Effector memory CD4-positive, alpha-beta T cell (primary cell): Measurements from ENCODE around the gene POP4.
A peak's percentile ranks its signal among the peaks of the same experiment; 100 is the strongest.

ENCODE experiments used
- DNase-seq, 3 donors: peaks; one replicate each; pipeline ENCODE4 v3.0.0-alpha.2; 2020
- H3K27ac ChIP-seq: 2 replicates; pipeline ENCODE4 v1.7.0; 2013; ENCODE audit warnings: mild to moderate bottlenecking, low read length, moderate library complexity; ENCODE audit not compliant: insufficient read depth, poor library complexity, severe bottlenecking
- H3K27me3 ChIP-seq: replicated peaks from 2 replicates; pipeline ENCODE4 v1.7.0; 2013; ENCODE audit warnings: mild to moderate bottlenecking, low read length; ENCODE audit not compliant: insufficient read depth, control insufficient read depth, poor library complexity, severe bottlenecking
- H3K36me3 ChIP-seq: 2 replicates; pipeline ENCODE4 v1.7.0; 2013; ENCODE audit warnings: mild to moderate bottlenecking, low read length, moderate library complexity; ENCODE audit not compliant: control insufficient read depth, insufficient read depth
- H3K4me1 ChIP-seq: 2 replicates; pipeline ENCODE4 v1.7.0; 2013; ENCODE audit warnings: low read length, mild to moderate bottlenecking; ENCODE audit not compliant: control insufficient read depth, insufficient read depth, poor library complexity, severe bottlenecking
- H3K4me3 ChIP-seq: 2 replicates; pipeline ENCODE4 v1.7.0; 2013; ENCODE audit warnings: low read length, low read depth, mild to moderate bottlenecking; ENCODE audit not compliant: insufficient read depth, poor library complexity, severe bottlenecking
- H3K9me3 ChIP-seq: 2 replicates; pipeline ENCODE4 v1.7.0; 2013; ENCODE audit warnings: mild to moderate bottlenecking, low read length, moderate library complexity; ENCODE audit not compliant: control insufficient read depth

The POP4 gene

DNA sequence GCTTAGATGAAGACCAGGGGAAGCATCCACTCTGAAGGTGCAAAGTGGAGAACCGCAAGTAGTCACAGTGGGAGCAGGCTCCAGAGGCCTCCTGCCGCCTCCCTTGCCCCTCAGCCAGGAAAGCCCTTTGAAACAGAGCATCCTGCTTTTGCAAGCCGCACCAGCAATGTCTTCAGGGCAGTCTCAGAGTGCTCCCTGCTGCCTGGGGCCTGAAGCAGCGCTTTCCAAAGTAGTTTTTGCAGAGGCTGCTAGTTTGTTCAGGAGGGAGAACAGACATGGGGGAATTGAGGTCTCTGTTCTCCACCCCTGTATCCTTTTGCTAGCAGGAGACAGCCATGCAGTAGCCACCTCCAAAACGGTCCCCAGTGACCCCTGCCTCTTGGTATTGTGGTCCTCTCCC is 15.8 kb upstream of the POP4 start:
- no peaks in the 10 kb centered on the region for H3K36me3 ChIP-seq
- H3K4me1 ChIP-seq, result no peaks in the 10 kb centered on the region
- no peak overlapping the region for H3K27ac ChIP-seq
- no peak overlapping the region for H3K4me3 ChIP-seq
- no peak for DNase-seq
- H3K9me3 ChIP-seq, result no peaks in the 10 kb centered on the region
- no peaks in the 10 kb centered on the region for H3K27me3 ChIP-seq

GRCh38 chr19:29591670-29592069 is 14.4 kb upstream of the POP4 start:
- Histone ChIP-seq H3K4me1 (no peaks in the 10 kb centered on the region), H3K27me3 (no peaks in the 10 kb centered on the region), H3K27ac (no peak overlapping the region), H3K4me3 (no peak overlapping the region), H3K36me3 (no peaks in the 10 kb centered on the region), H3K9me3 (no peaks in the 10 kb centered on the region)
- no peak for DNase-seq

DNA sequence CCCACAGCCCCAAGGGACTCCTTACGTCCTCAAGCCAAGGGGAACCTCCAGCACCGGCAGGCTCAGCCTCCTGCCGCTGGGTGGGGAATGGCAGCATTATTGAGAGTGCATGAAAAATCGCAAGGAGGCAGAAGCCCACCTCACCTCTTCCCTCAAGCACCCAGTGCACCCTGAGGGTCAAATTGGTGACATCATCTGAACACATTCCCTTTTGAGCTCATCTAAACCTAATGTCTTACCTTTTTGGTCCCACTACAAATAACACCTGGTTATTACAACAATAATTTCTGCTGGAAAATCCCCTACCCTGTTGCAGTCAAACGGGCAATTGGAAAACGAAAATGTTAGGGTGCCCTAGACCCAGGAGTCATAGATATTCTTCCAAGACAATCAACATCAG is 12.2 kb upstream of the POP4 start:
- Histone ChIP-seq H3K27me3 (no peaks in the 10 kb centered on the region), H3K36me3 (no peaks in the 10 kb centered on the region), H3K4me3 (no peak overlapping the region), H3K4me1 (no peaks in the 10 kb centered on the region), H3K9me3 (no peaks in the 10 kb centered on the region), H3K27ac (no peak overlapping the region)
- no peak for DNase-seq

GRCh38 chr19:29596080-29596727 is 9.9 kb upstream of the POP4 start:
- no peak for DNase-seq
- Histone ChIP-seq H3K27me3 (no peaks in the 10 kb centered on the region), H3K9me3 (no peaks in the 10 kb centered on the region), H3K27ac (no peak overlapping the region), H3K36me3 (no peaks in the 10 kb centered on the region), H3K4me3 (no peak overlapping the region), H3K4me1 (no peaks in the 10 kb centered on the region)

DNA sequence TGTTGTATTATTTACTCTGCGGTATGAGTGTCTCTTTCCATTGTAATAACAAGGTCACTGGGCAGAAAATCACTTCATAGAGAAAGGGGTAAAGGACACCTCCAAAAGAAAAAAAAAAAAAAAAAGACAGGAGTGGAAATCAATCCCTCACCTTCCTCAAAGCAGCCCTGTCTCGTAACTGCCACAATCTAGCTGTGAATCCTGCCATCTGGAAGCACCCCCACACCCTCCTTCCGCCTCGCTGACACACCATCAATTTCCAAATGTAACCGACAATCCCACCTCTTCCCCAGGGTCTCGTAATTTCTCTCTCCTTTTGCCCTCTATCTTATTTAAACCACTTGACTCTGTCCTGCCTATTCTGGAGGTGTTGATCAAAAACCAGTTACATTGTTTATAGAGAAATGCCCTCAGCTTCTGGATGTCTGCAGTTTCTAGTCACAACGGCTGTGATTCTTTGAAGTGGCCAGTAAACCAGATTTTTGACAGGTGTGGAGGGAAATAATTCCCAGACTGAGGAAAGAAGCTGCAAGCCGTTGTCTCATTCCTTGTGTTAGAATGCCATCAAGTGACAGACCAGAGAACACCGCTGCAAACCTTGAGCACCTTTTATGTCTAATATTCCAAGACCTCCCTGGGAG is 9.1 kb upstream of the POP4 start:
- Histone ChIP-seq H3K36me3 (no peaks in the 10 kb centered on the region), H3K9me3 (no peaks in the 10 kb centered on the region), H3K27me3 (no peaks in the 10 kb centered on the region), H3K27ac (no peak overlapping the region), H3K4me3 (no peak overlapping the region), H3K4me1 (no peaks in the 10 kb centered on the region)
- no peak for DNase-seq

GRCh38 chr19:29598036-29598435 is 8.0 kb upstream of the POP4 start:
- no peak overlapping the region for H3K4me3 ChIP-seq
- DNase-seq, result no peak
- H3K27me3 ChIP-seq, result no peaks in the 10 kb centered on the region

GRCh38 chr19:29598496-29598895 is 7.6 kb upstream of the POP4 start:
- no peak for DNase-seq
- H3K4me1 ChIP-seq, result no peaks in the 10 kb centered on the region
- H3K36me3 ChIP-seq, result no peaks in the 10 kb centered on the region
- no peaks in the 10 kb centered on the region for H3K9me3 ChIP-seq
- H3K27ac ChIP-seq, result no peak overlapping the region
- H3K27me3 ChIP-seq, result no peaks in the 10 kb centered on the region
- H3K4me3 ChIP-seq, result no peak overlapping the region

More at GRCh38 chr19:29598036-29598435, 8.0 kb upstream of the POP4 start:
- Histone ChIP-seq H3K9me3 (no peaks in the 10 kb centered on the region), H3K36me3 (no peaks in the 10 kb centered on the region), H3K27ac (no peak overlapping the region), H3K4me1 (no peaks in the 10 kb centered on the region)

DNA sequence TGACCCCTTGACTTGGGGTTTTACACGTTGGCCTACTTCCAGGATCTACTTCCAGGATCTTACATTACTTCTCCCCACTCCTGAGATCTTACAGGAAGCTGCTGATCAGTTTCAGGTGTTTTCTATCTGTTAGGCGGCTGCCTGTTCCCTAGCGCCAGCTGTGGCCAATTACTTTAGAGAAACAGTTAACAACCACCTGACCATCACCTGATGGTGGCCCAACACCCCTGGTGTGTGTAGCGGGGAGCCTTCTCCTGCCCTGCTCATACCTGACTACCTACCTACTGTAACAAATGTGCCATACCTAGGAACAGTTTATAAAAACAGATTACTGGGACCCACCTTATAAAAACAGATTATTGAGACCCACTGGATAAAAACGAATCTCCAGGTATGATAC is 2.8 kb upstream of the POP4 start:
- Histone ChIP-seq H3K27ac (no peak overlapping the region), H3K9me3 (no peaks in the 10 kb centered on the region), H3K4me3 (no peak overlapping the region), H3K4me1 (peaks cover 4% of the 10 kb centered on the region), H3K27me3 (no peaks in the 10 kb centered on the region), H3K36me3 (no peaks in the 10 kb centered on the region)
- no peak for DNase-seq

DNA sequence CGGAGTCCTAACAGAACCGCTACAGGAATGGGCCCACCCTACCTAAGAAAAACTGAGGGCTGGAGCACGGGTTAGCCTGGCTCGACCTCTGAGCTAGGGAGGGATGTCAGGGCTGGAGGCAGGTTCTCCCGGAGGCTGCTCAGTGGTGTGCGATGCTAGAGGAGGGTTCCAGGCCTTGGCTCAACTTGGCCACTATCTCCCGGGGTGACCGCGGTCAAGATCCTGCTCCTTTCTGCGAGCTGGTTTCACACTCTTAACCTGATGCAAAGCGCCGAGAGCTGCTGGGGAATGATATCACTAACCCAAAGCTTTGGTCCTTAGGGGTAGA is 301 bp downstream of the POP4 start:
- Histone ChIP-seq H3K4me1 (peaks cover 4% of the 10 kb centered on the region), H3K27ac (peak overlapping the region; percentile 96), H3K36me3 (peaks cover 20% of the 10 kb centered on the region), H3K4me3 (peak overlapping the region; percentile 82), H3K27me3 (no peaks in the 10 kb centered on the region), H3K9me3 (no peaks in the 10 kb centered on the region)
- DNase-seq, result no peak

DNA sequence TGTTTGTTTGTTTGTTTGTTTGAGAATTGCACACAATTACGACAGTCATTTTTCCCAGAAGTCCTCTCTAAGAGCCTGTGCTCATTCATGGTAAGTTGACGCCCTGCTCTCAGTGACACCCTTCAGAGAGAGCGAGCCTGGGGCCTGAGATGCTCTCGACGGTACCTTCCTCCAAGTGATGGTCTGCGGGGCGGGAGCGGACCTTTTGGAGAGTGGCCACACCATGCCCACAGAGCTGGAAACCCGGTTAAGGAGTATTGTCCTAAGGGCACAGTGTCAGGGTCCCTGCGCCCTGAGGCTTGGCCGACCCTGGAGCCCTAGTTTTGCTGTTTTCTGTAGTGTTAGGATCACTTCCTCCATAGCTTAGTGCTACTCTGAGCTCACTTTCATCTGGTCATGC is 3.6 kb downstream of the POP4 start:
- DNase-seq, result no peak
- Histone ChIP-seq H3K9me3 (no peaks in the 10 kb centered on the region), H3K4me3 (no peak overlapping the region), H3K27ac (no peak overlapping the region), H3K36me3 (peaks cover 49% of the 10 kb centered on the region), H3K27me3 (no peaks in the 10 kb centered on the region), H3K4me1 (peaks cover 4% of the 10 kb centered on the region)
